Measurements from ENCODE around the gene ADGRV1.
A peak's percentile ranks its signal among the peaks of the same experiment; 100 is the strongest.
"Not testable (repeated sequence)": the region's sequence is repeated elsewhere in the genome, so short reads cannot be mapped to it uniquely, and the experiment has no call there.

Gene ADGRV1

GRCh38 chr5:90747693-90748092 is 189.1 kb downstream of the ADGRV1 start:
- no peak for DNase-seq

GRCh38 chr5:90759119-90759518 is 200.5 kb downstream of the ADGRV1 start:
- DNase-seq, result no peak

DNA sequence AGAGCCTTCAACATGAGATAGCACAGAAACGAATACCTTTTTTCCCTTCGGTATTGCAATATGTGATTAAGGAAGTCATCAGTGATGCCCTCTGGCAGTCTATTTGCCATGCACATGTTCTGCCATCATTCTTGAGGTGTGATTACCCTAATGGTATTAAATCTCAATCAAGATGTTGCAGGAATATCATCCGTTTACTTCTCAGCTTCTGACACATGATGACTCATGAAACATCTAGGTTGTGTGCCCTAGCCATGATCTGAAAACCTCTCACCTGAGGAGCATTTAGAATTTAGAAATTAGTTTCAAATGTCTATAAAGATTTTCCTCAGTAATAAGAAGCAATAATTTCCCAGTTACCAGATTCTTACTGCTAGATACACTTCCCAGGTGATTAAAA is 209.1 kb downstream of the ADGRV1 start:
- DNase-seq, result no peak

- not testable (repeated sequence) for DNase-seq
Measured at GRCh38 chr5:90770006-90770541, 211.5 kb downstream of the ADGRV1 start.

- DNase-seq, result no peak
Measured at GRCh38 chr5:90777959-90778358, 219.4 kb downstream of the ADGRV1 start.

GRCh38 chr5:90783460-90784333 is 225.1 kb downstream of the ADGRV1 start:
- peak; percentile 33 for DNase-seq

GRCh38 chr5:90786756-90787155 is 228.2 kb downstream of the ADGRV1 start:
- DNase-seq, result no peak

DNA sequence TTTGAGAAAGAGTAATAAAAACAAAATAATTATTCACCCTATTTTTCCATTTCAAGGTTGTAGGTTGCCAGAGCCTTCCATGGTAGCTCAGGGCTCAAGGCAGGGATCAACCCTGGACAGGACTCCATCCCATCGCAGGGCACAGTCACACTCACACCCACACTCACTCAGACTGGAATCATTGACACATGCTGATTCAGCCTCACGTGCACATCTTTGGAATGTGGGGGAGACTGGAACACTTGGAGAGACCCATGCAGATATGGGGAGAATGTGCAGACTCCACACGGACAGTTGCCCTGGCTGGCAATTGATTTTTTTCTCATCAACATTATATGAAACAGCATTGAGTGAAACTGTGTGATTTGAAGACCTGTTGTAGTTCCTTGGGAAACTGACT is 234.1 kb downstream of the ADGRV1 start:
- DNase-seq, result no peak

DNA sequence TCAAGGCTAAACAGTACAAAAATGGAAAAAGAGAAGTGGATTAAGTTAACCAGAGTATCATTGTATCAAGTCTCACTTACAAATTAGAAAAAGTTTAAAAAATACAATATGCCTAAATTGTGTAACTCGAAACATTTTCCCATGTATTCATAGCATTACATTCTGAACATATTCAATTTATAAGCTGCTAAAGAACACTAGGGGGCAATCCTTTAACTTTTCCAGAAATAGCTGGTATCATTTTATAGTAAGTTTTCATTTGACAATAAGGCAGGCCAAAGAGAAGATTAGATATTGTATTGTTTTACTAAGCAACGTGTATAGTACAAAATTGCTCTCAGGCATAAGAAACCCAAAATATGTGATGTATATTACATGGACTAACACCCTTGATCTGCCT is 234.6 kb downstream of the ADGRV1 start:
- no peak for DNase-seq

GRCh38 chr5:90796919-90797318 is 238.3 kb downstream of the ADGRV1 start:
- not testable (repeated sequence) for DNase-seq

GRCh38 chr5:90800082-90800481 is 241.5 kb downstream of the ADGRV1 start:
- DNase-seq, result not testable (repeated sequence)

DNA sequence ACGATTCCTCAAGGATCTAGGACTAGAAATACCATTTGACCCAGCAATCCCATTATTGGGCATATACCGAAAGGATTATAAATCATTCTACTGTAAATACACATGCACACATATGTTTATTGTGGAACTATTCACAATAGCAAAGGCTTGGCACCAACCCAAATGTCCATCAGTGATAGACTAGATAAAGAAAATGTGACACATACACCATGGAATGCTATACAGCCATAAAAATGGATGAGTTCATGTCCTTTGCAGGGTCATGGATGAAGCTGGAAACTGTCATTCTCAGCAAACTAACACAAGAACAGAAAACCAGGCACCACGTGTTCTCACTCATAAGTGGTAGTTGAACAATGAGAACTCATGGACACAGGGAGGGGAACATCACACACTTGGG is 241.9 kb downstream of the ADGRV1 start:
- DNase-seq, result not testable (repeated sequence)

DNA sequence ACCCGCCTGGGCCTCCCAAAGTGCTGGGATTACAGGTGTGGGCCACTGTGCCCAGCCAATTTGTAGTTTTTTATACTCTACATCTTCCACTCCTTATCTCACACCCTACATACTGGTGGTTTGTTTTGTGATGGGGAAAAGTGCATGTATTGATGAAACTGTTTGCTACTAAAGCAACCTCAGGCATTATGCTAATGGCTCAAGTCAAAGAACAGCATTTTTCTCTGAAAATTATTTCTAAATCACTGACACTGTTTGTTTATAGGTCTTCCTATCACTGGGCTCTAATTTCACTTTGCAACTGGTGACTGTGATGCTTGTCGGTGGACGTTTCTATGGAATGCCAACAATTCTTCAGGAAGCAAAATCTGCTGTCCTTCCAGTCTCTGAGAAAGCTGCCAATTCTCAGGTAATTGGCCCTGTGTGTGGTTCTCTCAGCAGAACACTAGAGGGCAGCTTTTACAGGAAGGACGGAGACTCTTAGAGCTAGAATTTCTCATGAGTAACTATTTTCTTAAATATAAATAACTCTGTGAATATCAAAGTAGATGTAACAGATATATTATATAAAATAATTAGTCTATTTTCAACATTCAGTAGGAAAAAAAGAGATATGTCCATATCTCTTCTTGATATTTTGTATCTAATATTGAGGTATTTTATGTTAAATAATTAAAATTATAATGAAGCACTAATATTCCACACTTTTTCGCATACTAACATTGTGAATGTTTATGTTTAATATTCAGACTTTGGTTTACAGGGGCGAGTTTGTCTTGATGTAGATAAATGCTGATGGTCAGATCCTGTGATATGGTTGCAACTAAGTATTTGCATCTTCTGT is 244.1 kb downstream of the ADGRV1 start:
- no peak for DNase-seq

- no peak for DNase-seq
Measured at GRCh38 chr5:90803381-90803780, 244.8 kb downstream of the ADGRV1 start.

GRCh38 chr5:90803876-90804275 is 245.3 kb downstream of the ADGRV1 start:
- DNase-seq, result no peak

DNA sequence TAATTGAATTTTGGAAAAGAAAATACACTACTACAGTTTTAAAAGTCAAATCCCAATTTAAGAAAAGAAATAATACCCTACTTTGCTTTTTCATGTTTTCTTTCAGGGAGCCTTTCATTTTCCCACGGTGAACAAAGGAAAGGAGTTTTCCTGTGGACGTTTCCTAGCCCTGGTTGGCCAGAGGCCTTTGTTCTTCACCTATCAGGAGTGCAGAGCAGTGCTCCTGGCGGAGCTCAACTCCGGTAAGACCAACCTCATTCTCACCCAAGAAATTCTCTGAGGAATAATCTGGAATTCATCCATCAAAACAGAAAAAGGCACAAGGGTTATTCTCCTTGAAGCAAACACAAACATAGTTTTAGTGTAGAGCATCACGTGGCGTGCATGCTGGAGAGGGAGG is 248.9 kb downstream of the ADGRV1 start:
- no peak for DNase-seq

GRCh38 chr5:90809311-90810056 is 250.9 kb downstream of the ADGRV1 start:
- no peak for DNase-seq

DNA sequence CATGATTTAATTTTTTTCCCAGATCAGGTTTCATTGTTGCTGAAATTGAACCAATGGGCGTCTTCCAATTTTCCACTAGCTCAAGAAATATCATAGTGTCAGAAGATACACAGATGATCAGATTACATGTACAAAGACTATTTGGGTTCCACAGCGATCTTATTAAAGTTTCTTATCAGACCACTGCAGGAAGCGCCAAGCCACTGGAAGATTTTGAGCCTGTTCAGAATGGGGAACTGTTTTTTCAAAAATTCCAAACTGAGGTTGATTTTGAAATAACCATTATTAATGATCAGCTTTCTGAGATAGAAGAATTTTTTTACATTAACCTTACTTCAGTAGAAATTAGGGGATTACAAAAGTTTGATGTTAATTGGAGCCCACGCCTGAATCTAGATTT is 251.6 kb downstream of the ADGRV1 start:
- DNase-seq, result no peak

DNA sequence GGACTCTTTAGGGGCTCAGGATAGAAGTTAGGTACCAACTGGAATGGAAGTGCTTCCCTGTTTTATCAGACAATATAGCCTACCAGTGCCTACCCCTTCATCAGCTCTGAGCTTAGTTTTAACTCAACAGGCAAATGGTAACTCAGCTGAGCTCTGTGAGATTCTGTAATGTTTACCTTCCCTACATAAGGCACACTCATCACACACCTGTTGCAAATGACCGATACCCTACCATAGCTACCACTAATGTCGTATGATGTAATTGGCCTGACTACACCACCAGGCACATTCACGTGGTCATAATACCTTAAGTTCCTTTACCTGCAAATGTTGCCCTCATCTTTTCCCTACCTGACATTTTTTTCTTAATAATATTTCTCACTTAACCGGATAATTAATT is 254.8 kb downstream of the ADGRV1 start:
- DNase-seq, result no peak

DNA sequence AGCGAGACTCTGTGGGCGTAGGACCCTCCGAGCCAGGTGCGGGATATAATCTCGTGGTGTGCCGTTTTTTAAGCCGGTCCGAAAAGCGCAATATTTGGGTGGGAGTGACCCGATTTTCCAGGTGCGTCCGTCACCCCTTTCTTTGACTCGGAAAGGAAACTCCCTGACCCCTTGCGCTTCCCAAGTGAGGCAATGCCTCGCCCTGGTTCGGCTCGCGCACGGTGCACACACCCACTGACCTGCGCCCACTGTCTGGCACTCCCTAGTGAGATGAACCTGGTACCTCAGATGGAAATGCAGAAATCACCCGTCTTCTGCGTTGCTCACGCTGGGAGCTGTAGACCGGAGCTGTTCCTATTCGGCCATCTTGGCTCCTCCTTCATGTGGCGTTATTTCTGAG is 263.5 kb downstream of the ADGRV1 start:
- DNase-seq, result not testable (repeated sequence)

DNA sequence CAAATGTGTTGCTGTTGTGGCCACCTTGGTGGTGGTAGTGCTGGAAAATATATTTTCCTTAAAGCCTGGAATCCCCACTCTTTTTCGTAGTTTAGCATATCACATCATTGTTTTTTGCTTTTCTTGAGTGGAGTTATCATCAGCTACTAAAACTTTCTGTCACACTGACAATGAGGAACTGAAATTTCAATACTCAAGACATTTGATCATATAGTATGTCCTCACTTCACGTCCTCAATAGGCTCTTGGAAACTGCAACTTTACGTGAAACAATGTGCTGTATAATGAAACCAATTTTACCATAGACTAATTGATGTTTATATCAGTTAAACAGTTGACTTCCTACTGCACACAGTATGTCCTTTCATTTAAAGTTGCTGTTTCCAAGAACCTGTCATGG is 265.8 kb downstream of the ADGRV1 start:
- DNase-seq, result no peak

DNA sequence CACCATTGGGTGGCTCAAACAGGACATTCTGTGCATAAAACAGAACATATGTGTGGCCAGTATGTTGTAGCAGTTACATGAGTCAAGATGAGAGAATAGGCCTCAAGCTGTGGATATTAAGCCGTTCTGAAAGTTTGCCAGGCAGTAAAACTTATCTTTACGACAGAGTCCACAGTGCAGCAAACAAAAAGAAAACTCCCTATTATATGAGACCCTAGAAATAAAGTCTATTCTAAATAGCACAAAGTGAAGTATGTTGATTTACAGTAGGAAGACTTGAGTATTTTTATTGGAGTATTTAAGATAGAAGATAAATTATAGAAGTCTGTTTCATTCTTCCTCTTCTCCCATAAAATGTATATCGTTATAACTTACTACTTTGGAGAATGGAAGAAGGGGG is 271.5 kb downstream of the ADGRV1 start:
- no peak for DNase-seq

DNA sequence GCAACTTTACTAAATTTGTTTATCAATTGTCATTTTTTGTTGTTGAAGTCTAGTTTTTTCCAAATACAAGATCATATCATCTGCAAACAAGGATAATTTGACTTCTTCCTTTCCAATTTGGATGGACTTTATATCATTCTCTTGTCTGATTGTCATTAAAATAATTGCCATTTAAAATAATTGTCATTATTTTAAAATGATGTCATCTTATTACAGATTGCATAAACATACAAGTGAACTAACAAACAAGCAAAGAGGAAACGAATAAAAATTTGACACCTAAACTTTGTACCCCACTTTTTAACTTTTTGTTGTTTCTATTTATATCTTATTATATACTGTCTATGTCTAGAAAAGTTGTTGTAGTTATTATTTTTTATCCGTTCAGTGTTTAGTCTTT is 275.2 kb downstream of the ADGRV1 start:
- no peak for DNase-seq

Measured in activated effector memory CD4-positive, alpha-beta T cell treated with Interleukin-2 at 50 U/mL for 16 hours (primary cell).